CD4-positive, alpha-beta T cell treated with Interleukin-6 at 100 ng/mL for 8 hours (primary cell): ENCODE results near the gene ISOC2.
"Not testable (repeated sequence)": the region's sequence is repeated elsewhere in the genome, so short reads cannot be mapped to it uniquely, and the experiment has no call there.

Source experiments
- DNase-seq: peaks from one replicate; pipeline ENCODE4 v3.0.0-alpha.2; 2020; ENCODE audit warnings: mixed read lengths, low spot score

Gene ISOC2

DNA sequence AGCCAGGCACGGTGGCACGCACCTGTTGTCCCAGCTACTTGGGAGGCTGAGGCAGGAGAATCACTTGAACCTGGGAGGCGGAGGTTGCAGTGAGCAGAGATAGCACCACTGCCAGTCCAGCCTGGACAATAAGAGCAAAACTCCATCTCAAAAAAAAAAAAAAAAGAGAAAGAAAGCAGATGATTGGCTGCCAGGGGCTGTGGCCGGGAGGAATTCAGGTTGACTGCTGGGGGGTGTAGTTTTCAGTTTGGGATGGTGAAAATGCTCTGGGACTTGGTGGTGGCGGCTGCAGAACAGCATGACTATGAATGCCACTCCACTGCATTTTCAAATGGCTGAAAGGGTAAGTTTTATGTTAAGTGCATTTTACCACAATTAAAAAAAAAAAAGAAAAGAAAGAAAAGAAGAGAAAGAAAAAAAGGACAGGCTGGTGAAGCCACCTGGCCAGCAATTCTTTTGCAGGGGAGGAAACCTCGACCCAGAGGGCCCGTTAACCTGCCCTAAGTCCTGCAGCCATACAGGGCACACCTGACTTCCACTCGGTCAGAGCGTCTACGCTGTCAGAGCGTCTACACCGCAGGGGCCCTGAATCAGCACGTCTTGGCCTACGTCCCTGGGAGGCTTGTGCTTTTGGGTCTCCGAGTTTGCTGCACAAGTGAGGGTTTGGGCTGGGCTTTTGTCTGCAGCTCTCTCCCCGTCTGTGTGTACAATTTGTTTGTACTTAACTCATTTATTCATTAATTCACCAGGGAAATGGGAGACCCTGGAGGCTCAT lies 3.6 kb downstream of the ISOC2 start:
- no peak for DNase-seq

DNA sequence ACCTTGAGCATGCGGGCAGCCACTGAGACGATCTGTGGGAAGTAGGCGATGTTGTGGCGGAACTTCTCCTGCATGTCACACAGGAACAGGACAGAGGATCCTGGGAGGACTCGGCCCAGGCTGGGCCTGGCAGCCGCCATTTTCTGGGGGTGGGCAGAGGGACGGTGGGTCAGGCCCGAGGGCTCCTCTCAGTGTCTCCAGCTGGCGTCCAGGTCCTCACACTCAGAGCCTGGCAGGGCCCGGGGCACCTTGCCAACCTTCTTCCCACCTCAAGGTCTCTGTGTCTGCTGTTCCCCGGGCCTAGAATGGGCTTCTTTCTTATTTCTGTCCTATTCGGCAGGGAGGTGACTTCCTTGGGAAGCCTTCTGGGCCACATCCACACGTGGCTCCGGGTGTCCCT lies 5.1 kb downstream of the ISOC2 start:
- no peak for DNase-seq

GRCh38 chr19:55455576-55456235 lies 5.7 kb downstream of the ISOC2 start:
- no peak for DNase-seq

GRCh38 chr19:55454787-55455243 lies 6.6 kb downstream of the ISOC2 start:
- peak; percentile 36 for DNase-seq

DNA sequence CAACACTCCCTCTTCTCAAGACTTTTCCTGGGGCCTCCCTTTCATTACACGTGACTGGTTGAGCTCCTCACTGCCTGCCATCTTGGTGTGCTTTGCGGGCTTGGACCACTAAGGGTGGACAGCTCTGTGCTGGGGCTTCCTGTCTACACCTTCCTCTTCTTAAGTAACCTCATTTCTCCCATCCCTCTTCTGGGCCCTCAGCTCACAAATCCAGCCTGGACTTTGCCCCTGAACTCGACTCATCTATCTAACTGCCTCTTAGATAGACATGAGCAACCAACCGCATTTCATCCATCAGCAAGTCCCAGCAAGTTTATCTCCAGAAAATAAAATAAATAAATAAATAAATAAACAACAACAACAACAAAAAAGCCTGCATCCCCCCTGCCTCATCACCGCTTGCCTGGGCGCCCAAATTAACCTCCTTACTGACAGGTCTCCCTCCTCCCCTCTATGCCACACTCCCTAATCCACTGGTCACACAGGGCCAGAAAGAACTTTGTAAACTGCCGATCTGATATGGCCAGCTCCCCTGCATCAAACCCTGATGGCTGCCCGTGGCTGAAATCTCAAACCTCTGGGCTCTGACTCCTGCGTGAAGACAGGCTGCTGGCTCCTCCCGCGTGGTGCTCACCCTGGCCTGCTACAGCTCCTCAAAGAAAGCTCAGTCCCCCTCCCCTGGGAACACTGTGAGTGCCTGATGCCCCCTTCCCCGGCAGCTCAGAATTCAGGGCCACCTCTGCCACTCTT lies 7.8 kb downstream of the ISOC2 start:
- DNase-seq = no peak

GRCh38 chr19:55452749-55453346 lies 8.6 kb downstream of the ISOC2 start:
- DNase-seq = peak; percentile 8

GRCh38 chr19:55451965-55452748 lies 9.3 kb downstream of the ISOC2 start:
- DNase-seq = no peak

DNA sequence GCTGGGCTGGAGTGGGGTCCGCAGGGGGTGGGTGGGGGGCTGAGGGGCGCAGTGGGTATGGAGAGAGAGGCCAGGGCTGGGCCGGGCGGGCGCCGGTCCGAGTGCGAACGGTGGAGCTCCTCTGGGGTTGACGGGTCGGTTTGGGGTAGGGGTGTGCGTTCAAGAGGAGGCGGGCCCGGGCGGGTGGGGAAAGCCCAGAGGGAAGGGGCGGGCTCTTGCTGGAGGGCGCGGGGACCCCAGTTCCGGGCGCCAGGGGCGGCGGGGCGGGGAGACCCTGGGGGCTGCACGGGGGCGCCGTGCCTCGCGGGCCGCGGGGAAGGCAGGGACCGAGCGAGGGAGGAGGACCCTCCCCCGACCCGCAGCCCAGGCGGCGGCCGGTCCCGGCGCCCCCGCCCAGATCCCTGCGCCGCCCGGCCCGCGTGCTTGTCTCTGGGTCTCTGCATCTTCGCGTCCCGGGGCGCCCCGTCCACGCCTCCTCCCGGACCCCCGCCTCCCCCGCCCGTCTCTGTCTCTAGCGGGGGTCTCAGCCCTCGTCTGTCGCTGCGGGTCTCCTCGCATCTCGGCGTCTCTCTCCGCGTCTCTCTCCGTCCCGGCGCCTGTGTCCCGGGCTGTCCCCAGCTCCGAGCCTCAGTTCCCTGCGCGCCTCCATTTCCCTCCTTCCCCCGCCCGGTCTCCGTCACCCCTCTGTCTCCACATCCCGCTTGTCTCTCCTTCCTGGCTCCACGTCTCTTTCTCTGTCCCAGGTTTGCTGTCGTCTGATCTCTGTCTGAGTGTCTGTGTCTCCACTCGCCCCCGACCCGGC lies 10.1 kb downstream of the ISOC2 start:
- no peak for DNase-seq

DNA sequence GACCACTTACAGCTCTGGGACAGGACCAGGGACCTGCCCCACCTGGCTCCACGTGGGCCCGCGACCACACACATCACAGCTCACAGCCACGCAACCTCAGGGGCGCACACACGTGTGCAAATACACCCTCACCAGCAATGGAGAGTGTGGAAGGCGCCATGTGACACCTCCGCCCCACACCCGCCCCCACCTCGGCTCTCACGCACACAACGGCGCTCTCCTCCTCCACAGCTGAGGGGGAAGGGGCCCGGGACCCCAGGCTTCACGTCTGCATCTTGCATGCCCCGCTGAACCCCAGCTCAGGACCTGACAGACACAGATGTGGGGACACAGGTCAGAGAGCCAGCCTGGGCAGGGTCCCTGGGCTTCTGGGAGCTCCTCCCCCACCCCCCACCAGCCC lies 12.0 kb downstream of the ISOC2 start:
- DNase-seq = no peak

DNA sequence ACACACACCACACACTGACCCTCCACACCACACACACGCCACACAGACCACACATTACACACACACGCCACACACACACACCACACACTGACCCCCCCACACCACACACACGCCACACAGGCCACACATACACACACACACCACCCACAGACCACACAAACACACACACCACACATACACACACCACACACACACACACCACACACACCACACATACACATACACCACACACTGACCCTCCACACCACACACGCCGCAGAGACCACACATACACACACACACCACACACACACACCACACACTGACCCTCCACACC lies 13.3 kb downstream of the ISOC2 start:
- DNase-seq = not testable (repeated sequence)

- DNase-seq = no peak
These were observed 13.8 kb downstream of the ISOC2 start for GRCh38 chr19:55447421-55448174.

DNA sequence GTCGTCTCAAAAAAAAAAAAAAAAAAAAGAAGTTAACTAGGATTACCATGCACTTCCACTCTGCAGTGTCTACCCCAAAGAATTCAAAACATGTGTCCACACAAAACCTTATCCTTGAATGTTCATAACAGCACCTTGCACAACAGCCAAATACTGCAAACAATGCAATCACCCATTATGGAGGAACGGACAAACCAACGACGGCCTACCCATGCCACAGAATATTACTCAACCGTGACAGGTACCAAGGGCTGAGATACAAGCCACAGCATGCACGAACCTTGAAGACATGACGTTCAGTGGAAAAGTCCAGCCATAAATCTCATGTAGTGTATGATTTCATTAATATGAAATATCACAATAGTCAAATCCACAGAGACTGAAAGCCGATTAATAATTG lies 15.4 kb downstream of the ISOC2 start:
- no peak for DNase-seq

DNA sequence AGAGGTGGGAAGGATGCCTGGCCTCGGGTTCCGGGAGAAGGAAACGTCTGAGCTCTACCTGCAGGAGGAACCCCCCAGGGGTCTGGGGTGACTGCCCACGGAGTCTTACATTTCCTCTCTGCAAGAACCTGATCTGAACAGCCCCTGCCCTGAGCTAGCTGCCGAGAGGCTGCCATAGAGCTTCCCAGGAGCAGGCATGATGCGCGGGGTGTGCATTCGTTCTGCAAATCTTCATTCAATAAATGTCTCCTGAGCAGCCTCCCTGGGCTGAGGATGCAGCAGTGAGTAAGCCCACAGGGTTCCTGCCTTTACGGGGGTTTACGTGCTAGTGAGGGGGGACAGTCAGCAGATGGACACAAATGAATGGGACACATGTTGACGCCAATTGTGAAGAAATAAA lies 16.8 kb downstream of the ISOC2 start:
- no peak for DNase-seq

DNA sequence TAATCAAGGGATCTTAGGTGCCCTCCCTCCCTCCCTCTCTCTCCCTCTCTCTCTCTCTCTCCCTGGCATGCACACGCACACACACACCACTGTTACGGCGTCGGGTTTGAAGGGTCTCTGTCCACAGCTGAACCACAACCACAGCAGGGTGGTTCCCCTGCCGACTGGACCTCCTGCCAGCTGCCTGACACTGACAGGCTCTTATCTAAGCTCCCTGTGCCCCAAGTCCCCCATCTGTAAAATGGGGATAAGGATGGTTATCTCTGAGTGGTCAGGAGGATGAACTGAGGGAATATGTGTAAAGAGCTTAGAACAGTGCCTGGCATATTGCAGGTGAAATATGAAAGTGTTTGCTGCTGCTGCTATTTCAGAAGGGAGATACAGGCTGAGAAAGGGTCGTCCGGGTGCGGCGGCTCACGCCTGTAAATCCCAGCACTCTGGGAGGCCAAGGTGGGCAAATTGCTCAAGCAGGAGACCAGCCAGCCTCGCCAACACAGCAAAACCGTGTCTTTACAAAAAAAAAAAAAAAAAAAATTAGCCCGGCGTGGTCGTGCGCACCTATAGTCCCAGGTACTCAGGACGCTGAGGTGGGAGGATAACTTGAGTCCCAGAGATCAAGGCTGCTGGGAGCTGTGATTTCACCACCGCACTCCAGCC lies 17.5 kb downstream of the ISOC2 start:
- DNase-seq = no peak

- no peak for DNase-seq
These were observed 18.2 kb downstream of the ISOC2 start, which contains the start of gene SHISA7 for GRCh38 chr19:55443045-55443823. Gene SHISA7 (minus strand): TSS chr19:55443300. CDS start chr19:55442863, 437 bp downstream.

- DNase-seq = no peak
These were observed 19.0 kb downstream of the ISOC2 start for GRCh38 chr19:55442372-55442961.

GRCh38 chr19:55441692-55442321 lies 19.6 kb downstream of the ISOC2 start:
- no peak for DNase-seq

- no peak for DNase-seq
These were observed 20.1 kb downstream of the ISOC2 start for GRCh38 chr19:55441319-55441691.
